ENCODE data around the gene CTDSP2.
"Not testable (repeated sequence)": the region's sequence is repeated elsewhere in the genome, so short reads cannot be mapped to it uniquely, and the experiment has no call there.

The CTDSP2 gene

GRCh38 chr12:57821474-57822214 lies 24.9 kb downstream of the CTDSP2 start:
- TF ChIP-seq CTCF (IDR thresholded peaks at IDR 0.05; ENCODE audit: low read depth, low read length, missing control alignments) = no peak
- in situ Hi-C loops (cut with HindIII; ENCODE audit: low sequenced_read_pairs) = no loop called here
- DNase-seq (ENCODE audit: low read depth) = no peak
- H3K4me3 ChIP-seq (ENCODE audit: low read depth, low read length) = no peak overlapping the region

GRCh38 chr12:57821015-57821414 lies 25.5 kb downstream of the CTDSP2 start:
- in situ Hi-C loops (cut with HindIII; ENCODE audit: low sequenced_read_pairs); H3K4me3 ChIP-seq (ENCODE audit: low read depth, low read length); DNase-seq (ENCODE audit: low read depth): not testable (repeated sequence)

DNA sequence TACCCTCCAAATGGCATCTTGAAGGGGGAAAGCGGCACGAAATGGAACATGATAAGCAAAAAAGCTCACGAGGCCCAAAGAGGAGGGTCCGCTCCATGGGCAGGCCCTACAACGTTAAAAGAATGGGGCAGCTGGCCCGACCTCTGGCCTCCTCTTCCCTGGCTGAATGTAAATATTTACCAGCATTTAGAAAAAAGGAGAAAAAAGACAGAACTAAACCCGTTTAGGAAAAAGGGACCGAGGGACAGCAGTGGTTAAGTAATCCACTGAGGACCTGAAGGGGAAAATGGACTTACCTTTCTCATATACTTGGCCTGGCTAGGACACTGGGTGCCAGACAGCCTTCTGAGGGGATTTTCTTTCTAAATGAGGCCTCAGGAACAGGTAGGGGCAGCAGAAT lies 26.4 kb downstream of the CTDSP2 start:
- DNase-seq (ENCODE audit: low read depth); H3K4me3 ChIP-seq (ENCODE audit: low read depth, low read length); in situ Hi-C loops (cut with HindIII; ENCODE audit: low sequenced_read_pairs): not testable (repeated sequence)

DNA sequence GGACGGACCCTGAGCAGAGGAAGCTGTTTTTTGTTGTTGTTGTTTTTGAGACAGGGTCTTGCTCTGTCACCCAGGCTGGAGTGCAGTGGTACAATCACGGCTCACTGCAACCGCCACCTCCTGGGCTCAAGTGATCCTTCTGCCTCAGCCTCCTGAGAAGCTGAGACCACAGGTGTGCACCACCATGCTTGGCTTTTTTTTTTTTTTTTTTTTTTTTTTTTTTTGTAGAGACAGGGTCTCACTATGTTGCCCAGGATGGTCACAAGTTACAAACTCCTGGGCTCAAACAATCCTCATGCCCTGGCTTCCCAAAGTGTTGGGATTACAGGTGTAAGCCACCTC lies 28.6 kb downstream of the CTDSP2 start:
- DNase-seq (ENCODE audit: low read depth); H3K4me3 ChIP-seq (ENCODE audit: low read depth, low read length): not testable (repeated sequence)
- in situ Hi-C loops (cut with HindIII; ENCODE audit: low sequenced_read_pairs) = loop anchor here (5.0 kb wide), 1 partner anchor 61 kb away; the partner anchor contains the start of gene MARCHF9

GRCh38 chr12:57817261-57817989 lies 29.1 kb downstream of the CTDSP2 start:
- TF ChIP-seq CTCF (IDR thresholded peaks at IDR 0.05; ENCODE audit: low read depth, low read length, missing control alignments) = no peak
- in situ Hi-C loops (cut with HindIII; ENCODE audit: low sequenced_read_pairs) = loop anchor here (5.0 kb wide), 1 partner anchor 60 kb away; the partner anchor contains the start of gene MARCHF9
- H3K4me3 ChIP-seq (ENCODE audit: low read depth, low read length) = no peak overlapping the region
- DNase-seq (ENCODE audit: low read depth) = no peak

DNA sequence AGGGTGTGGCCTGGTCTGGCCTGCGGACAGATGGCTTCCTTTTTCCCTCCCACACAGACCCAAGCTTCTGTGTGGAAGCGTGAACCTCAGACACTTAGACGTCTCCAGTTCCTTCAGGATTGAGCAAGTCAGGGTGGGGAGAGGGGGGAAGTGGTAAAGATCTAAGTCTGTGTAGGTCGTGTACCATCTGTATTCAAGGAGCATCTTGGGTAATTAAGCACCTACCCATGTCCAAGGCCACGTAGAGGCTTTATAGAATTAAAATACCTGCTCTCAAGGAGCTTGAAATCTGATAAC lies 29.7 kb downstream of the CTDSP2 start:
- no peak overlapping the region for H3K4me3 ChIP-seq (ENCODE audit: low read depth, low read length)
- DNase-seq (ENCODE audit: low read depth) = no peak
- no peak for TF ChIP-seq CTCF (IDR thresholded peaks at IDR 0.05; ENCODE audit: low read depth, low read length, missing control alignments)
- in situ Hi-C loops (cut with HindIII; ENCODE audit: low sequenced_read_pairs) = loop anchor here (5.0 kb wide), 1 partner anchor 60 kb away; the partner anchor contains the start of gene MARCHF9

GRCh38 chr12:57816001-57816854 lies 30.3 kb downstream of the CTDSP2 start:
- TF ChIP-seq CTCF (IDR thresholded peaks at IDR 0.05; ENCODE audit: low read depth, low read length, missing control alignments) = no peak
- no peak overlapping the region for H3K4me3 ChIP-seq (ENCODE audit: low read depth, low read length)
- in situ Hi-C loops (cut with HindIII; ENCODE audit: low sequenced_read_pairs) = loop anchor here (5.0 kb wide), 1 partner anchor 59 kb away; the partner anchor contains the start of gene MARCHF9
- DNase-seq (ENCODE audit: low read depth) = no peak

Measured in astrocyte of the cerebellum (primary cell).